Measurements from ENCODE around the gene FGF22. TPM values are rescaled to one million over a fixed set of nuclear protein-coding genes. Genes with fewer than 3 reads are reported as not detected.

FGF22 gene
- total and polyA plus RNA-seq, 2 of the 13 experiments (the other 11 are each of a cell fraction or from before 2014, with no cell fraction given) = 0.24 TPM; not detected in 1

- TF ChIP-seq BORCS8-MEF2B (CRISPR knock-in tag; IDR thresholded peaks at IDR 0.05) (0 out of 2 replicates have a peak, but pooled peaks have one; percentile 1), ZNF232 (CRISPR knock-in tag; IDR thresholded peaks at IDR 0.05; ENCODE audit: borderline replicate concordance) (no peak), MXI1 (IDR thresholded peaks at IDR 0.05; ENCODE audit: borderline replicate concordance, low read depth, low read length) (peak; percentile 46; the same call in 1 of the 3 replicates), JUN (CRISPR knock-in tag; IDR thresholded peaks at IDR 0.05) (no peak), HMGA1 (CRISPR knock-in tag; conservative IDR thresholded peaks at IDR 0.05) (no peak), NCOA2 (CRISPR knock-in tag; IDR thresholded peaks at IDR 0.05) (no peak), KDM3A (CRISPR knock-in tag; IDR thresholded peaks at IDR 0.05; ENCODE audit: low read depth) (no peak), NFATC3 (CRISPR knock-in tag; IDR thresholded peaks at IDR 0.05) (no peak), ZBTB8A (CRISPR knock-in tag; IDR thresholded peaks at IDR 0.05; ENCODE audit: borderline replicate concordance, low read depth) (no peak), HMGXB4 (CRISPR knock-in tag; IDR thresholded peaks at IDR 0.05; ENCODE audit: borderline replicate concordance in 1 of 2, low read depth in 1 of 2) (0 out of 4 replicates have a peak, but pooled peaks of 1 of the 2 experiments have one; percentile 11), THAP11 (CRISPR knock-in tag; IDR thresholded peaks at IDR 0.05) (peak; percentile 28; the same call in 1 of the 2 replicates), ZNF337 (CRISPR knock-in tag; IDR thresholded peaks at IDR 0.05; ENCODE audit: borderline replicate concordance, low read depth) (0 out of 2 replicates have a peak, but pooled peaks have one; percentile 45), BCL6 (CRISPR knock-in tag; IDR thresholded peaks at IDR 0.05) (no peak), ETV5 (CRISPR knock-in tag; IDR thresholded peaks at IDR 0.05; ENCODE audit: borderline replicate concordance) (peak; percentile 47; the same call in 1 of the 2 replicates), ZMAT3 (CRISPR knock-in tag; conservative IDR thresholded peaks at IDR 0.05) (0 out of 2 replicates have a peak, but pooled peaks have one; percentile 20), ZNF724P (CRISPR knock-in tag; IDR thresholded peaks at IDR 0.05; ENCODE audit: borderline replicate concordance) (0 out of 2 replicates have a peak, but pooled peaks have one; percentile 0), RBFOX2 (IDR thresholded peaks at IDR 0.05; ENCODE audit: low read depth, low read length) (peak; percentile 91), MNT (IDR thresholded peaks at IDR 0.05) (no peak), ERF (CRISPR knock-in tag; IDR thresholded peaks at IDR 0.05) (0 out of 2 replicates have a peak, but pooled peaks have one; percentile 3), PAF1 (CRISPR knock-in tag; IDR thresholded peaks at IDR 0.05) (no peak), ZNF251 (CRISPR knock-in tag; IDR thresholded peaks at IDR 0.05) (0 out of 2 replicates have a peak, but pooled peaks have one; percentile 34), REPIN1 (CRISPR knock-in tag; IDR thresholded peaks at IDR 0.05; ENCODE audit: borderline replicate concordance, low read depth) (no peak), HOXA3 (CRISPR knock-in tag; IDR thresholded peaks at IDR 0.05) (0 out of 2 replicates have a peak, but pooled peaks have one; percentile 10), UBTF (CRISPR knock-in tag; IDR thresholded peaks at IDR 0.05) (peak; percentile 32; the same call in 1 of the 2 replicates), MXD4 (CRISPR knock-in tag; IDR thresholded peaks at IDR 0.05) (no peak; the same call in 1 of the 2 replicates)
These were observed 22.7 kb downstream of the FGF22 start (continued) for GRCh38 chr19:662207-662961.
